Measurements from ENCODE around the gene THAP11. TPM values are rescaled to one million over a fixed set of nuclear protein-coding genes. Genes with fewer than 3 reads are reported as not detected.

The THAP11 gene
- total RNA-seq, 4 donors from 2014 or later = 61.3 to 102 (median 75.9) TPM

- WGBS, 2 donors = 9 to 14% methylated on average over 20 to 23 of the region's 23 CpGs
- H3K4me3 ChIP-seq (ENCODE audit: low read depth, poor library complexity, severe bottlenecking) = peak overlapping the region; percentile 93
- intact Hi-C loops (cut with DNase I; ENCODE audit: low total_unique reads) = no loop called here
- DNase-seq (ENCODE audit: low spot score in 2 of 2) = no peak
- TF ChIP-seq POLR2A (IDR thresholded peaks at IDR 0.05) (no peak), CTCF (IDR thresholded peaks at IDR 0.05) (no peak)
Observed at GRCh38 chr16:67873435-67874370, 31.6 kb downstream of the THAP11 start.

- 52 to 60% methylated on average over 3 of the region's 3 CpGs for WGBS, 2 donors
- TF ChIP-seq CTCF (IDR thresholded peaks at IDR 0.05) (no peak), POLR2A (IDR thresholded peaks at IDR 0.05) (no peak)
- no peak for DNase-seq (ENCODE audit: low spot score in 2 of 2)
Observed at GRCh38 chr16:67874372-67874771, 32.3 kb downstream of the THAP11 start.

GRCh38 chr16:67877064-67877463, 34.9 kb downstream of the THAP11 start:
- 95% methylated on average over 10 to 11 of the region's 11 CpGs for WGBS, 2 donors
- DNase-seq (ENCODE audit: low spot score in 2 of 2) = no peak
- H3K4me3 ChIP-seq (ENCODE audit: low read depth, poor library complexity, severe bottlenecking) = no peak overlapping the region
- TF ChIP-seq POLR2A (IDR thresholded peaks at IDR 0.05) = no peak
- TF ChIP-seq CTCF (IDR thresholded peaks at IDR 0.05) = no peak
- intact Hi-C loops (cut with DNase I; ENCODE audit: low total_unique reads) = no loop called here

More at GRCh38 chr16:67874372-67874771, 32.3 kb downstream of the THAP11 start:
- no peak overlapping the region for H3K4me3 ChIP-seq (ENCODE audit: low read depth, poor library complexity, severe bottlenecking)
- intact Hi-C loops (cut with DNase I; ENCODE audit: low total_unique reads) = no loop called here

- intact Hi-C loops (cut with DNase I; ENCODE audit: low total_unique reads) = no loop called here
- H3K4me3 ChIP-seq (ENCODE audit: low read depth, poor library complexity, severe bottlenecking) = no peak overlapping the region
- TF ChIP-seq POLR2A (IDR thresholded peaks at IDR 0.05) (no peak), CTCF (IDR thresholded peaks at IDR 0.05) (no peak)
- WGBS, 2 donors = 88% methylated on average over 6 of the region's 6 CpGs
- DNase-seq (ENCODE audit: low spot score in 2 of 2) = no peak
Observed at GRCh38 chr16:67878232-67878631, 36.1 kb downstream of the THAP11 start.

GRCh38 chr16:67878846-67879245, 36.7 kb downstream of the THAP11 start:
- 94 to 99% methylated on average over 9 of the region's 9 CpGs for WGBS, 2 donors
- intact Hi-C loops (cut with DNase I; ENCODE audit: low total_unique reads) = no loop called here

More at GRCh38 chr16:67878846-67879245, 36.7 kb downstream of the THAP11 start:
- DNase-seq (ENCODE audit: low spot score in 2 of 2) = no peak
- no peak for TF ChIP-seq POLR2A (IDR thresholded peaks at IDR 0.05)
- no peak for TF ChIP-seq CTCF (IDR thresholded peaks at IDR 0.05)
- no peak overlapping the region for H3K4me3 ChIP-seq (ENCODE audit: low read depth, poor library complexity, severe bottlenecking)
